ENCODE data around the gene EIF4A3. TPM values are rescaled to one million over a fixed set of nuclear protein-coding genes. Genes with fewer than 3 reads are reported as not detected.

The EIF4A3 gene
- total RNA-seq, 1 donor from 2014 or later = 89.9 TPM

DNA sequence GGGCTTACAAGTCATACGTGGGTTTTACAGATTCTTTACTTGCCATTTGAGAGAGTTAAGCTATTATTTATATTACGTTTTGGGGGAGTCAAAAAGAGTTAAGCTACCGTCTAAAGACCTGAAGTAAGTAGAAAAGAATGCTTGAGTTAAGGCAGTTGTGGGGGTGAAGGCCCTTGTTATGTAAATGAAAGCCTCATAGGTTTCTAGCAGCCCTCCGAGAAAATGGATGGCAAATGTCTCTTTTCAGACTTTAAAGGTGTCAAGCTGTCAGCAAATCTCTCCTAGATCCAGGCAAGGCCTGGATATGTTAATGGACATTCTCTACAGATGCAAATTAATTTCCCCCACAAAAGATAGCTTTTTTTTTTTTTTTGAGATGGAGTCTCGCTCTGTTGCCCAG is 7.2 kb upstream of the EIF4A3 start:
- Mint-ChIP-seq H3K4me1 (ENCODE audit: low read depth, unreplicated experiment) (peaks cover 16% of the 10 kb centered on the region), H3K27ac (ENCODE audit: unreplicated experiment) (no peak overlapping the region), H3K27me3 (ENCODE audit: low read depth, unreplicated experiment) (no peaks in the 10 kb centered on the region), H3K36me3 (ENCODE audit: low read depth, unreplicated experiment) (peaks cover 2% of the 10 kb centered on the region), H3K4me3 (ENCODE audit: unreplicated experiment) (no peak overlapping the region), H3K9me3 (ENCODE audit: unreplicated experiment) (peaks cover 12% of the 10 kb centered on the region)
- TF ChIP-seq, protein P1, sequence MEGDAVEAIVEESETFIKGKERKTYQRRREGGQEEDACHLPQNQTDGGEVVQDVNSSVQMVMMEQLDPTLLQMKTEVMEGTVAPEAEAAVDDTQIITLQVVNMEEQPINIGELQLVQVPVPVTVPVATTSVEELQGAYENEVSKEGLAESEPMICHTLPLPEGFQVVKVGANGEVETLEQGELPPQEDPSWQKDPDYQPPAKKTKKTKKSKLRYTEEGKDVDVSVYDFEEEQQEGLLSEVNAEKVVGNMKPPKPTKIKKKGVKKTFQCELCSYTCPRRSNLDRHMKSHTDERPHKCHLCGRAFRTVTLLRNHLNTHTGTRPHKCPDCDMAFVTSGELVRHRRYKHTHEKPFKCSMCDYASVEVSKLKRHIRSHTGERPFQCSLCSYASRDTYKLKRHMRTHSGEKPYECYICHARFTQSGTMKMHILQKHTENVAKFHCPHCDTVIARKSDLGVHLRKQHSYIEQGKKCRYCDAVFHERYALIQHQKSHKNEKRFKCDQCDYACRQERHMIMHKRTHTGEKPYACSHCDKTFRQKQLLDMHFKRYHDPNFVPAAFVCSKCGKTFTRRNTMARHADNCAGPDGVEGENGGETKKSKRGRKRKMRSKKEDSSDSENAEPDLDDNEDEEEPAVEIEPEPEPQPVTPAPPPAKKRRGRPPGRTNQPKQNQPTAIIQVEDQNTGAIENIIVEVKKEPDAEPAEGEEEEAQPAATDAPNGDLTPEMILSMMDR (IDR thresholded peaks at IDR 0.05; ENCODE audit: insufficient read depth, low read depth, low read length) = no peak
- no peak for TF ChIP-seq EZH2 (IDR thresholded peaks at IDR 0.05; ENCODE audit: insufficient read depth, low read length)
- Histone ChIP-seq H3K9me3 (ENCODE audit: insufficient read depth, low read depth, low read length) (peaks cover 5% of the 10 kb centered on the region), H3K4me3 (ENCODE audit: insufficient read depth, low read depth, low read length) (no peak overlapping the region), H3K36me3 (ENCODE audit: insufficient read depth, low read length) (no peaks in the 10 kb centered on the region), H2AFZ (ENCODE audit: low read depth, low read length) (no peak overlapping the region), H3K79me2 (ENCODE audit: insufficient read depth, low read length) (no peaks in the 10 kb centered on the region), H4K20me1 (ENCODE audit: insufficient read depth, low read length) (no peaks in the 10 kb centered on the region), H3K9ac (ENCODE audit: low read length) (no peak overlapping the region), H3K27me3 (ENCODE audit: insufficient read depth, low read length) (no peaks in the 10 kb centered on the region), H3K27ac (ENCODE audit: low read depth, low read length) (no peak overlapping the region), H3K4me1 (ENCODE audit: insufficient read depth, low read length) (peaks cover 14% of the 10 kb centered on the region), H3K4me2 (ENCODE audit: low read length) (no peak overlapping the region)
- no peak for FAIRE-seq
- no peak for DNase-seq (ENCODE audit: low read depth)

DNA sequence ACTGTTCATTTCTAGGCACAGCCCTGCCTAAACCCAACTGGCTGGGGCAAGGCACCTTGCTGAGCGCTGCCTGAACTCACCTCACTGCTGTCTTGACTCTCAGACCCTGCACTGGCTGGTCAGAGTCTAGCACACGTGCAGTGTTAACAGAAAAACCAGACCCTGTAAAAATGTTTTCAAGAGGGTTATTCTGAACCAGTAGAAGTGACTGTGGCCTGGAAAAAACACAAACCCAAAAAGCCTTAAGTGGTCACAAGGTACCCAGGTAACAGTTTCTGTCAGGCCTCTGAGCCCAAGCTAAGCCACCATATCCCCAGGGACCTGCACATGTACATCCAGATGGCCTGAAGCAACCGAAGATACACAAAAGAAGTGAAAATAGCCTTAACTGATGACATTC is 6.1 kb upstream of the EIF4A3 start:
- no peak overlapping the region for H3K27ac Mint-ChIP-seq (ENCODE audit: unreplicated experiment)

More for the DNA sequence above, 6.1 kb upstream of the EIF4A3 start:
- Mint-ChIP-seq H3K27me3 (ENCODE audit: low read depth, unreplicated experiment) (no peaks in the 10 kb centered on the region), H3K4me1 (ENCODE audit: low read depth, unreplicated experiment) (peaks cover 16% of the 10 kb centered on the region), H3K4me3 (ENCODE audit: unreplicated experiment) (no peak overlapping the region), H3K36me3 (ENCODE audit: low read depth, unreplicated experiment) (peaks cover 2% of the 10 kb centered on the region), H3K9me3 (ENCODE audit: unreplicated experiment) (peaks cover 12% of the 10 kb centered on the region)
- no peak for TF ChIP-seq EZH2 (IDR thresholded peaks at IDR 0.05; ENCODE audit: insufficient read depth, low read length)
- TF ChIP-seq, protein P1 (IDR thresholded peaks at IDR 0.05; ENCODE audit: insufficient read depth, low read depth, low read length) = no peak
- no peak for DNase-seq (ENCODE audit: low read depth)
- H3K79me2 ChIP-seq (ENCODE audit: insufficient read depth, low read length) = peaks cover 4% of the 10 kb centered on the region
- no peaks in the 10 kb centered on the region for H3K27me3 ChIP-seq (ENCODE audit: insufficient read depth, low read length)
- no peak overlapping the region for H3K4me2 ChIP-seq (ENCODE audit: low read length)
- H3K9ac ChIP-seq (ENCODE audit: low read length) = no peak overlapping the region
- H3K9me3 ChIP-seq (ENCODE audit: insufficient read depth, low read depth, low read length) = peaks cover 5% of the 10 kb centered on the region
- H3K36me3 ChIP-seq (ENCODE audit: insufficient read depth, low read length) = no peaks in the 10 kb centered on the region
- H4K20me1 ChIP-seq (ENCODE audit: insufficient read depth, low read length) = no peaks in the 10 kb centered on the region
- no peak for FAIRE-seq
- peaks cover 14% of the 10 kb centered on the region for H3K4me1 ChIP-seq (ENCODE audit: insufficient read depth, low read length)
- H2AFZ ChIP-seq (ENCODE audit: low read depth, low read length) = no peak overlapping the region
- H3K27ac ChIP-seq (ENCODE audit: low read depth, low read length) = no peak overlapping the region
- no peak overlapping the region for H3K4me3 ChIP-seq (ENCODE audit: insufficient read depth, low read depth, low read length)
